DOHH2 (cell line): ENCODE data around the gene PDE3B.

Source experiments
- H3F3A ChIP-seq: fragments of 200-600 bp; sonication (generic), shearing (Covaris generic); 2 replicates; pipeline ENCODE4 v1.6.0; 2016; ENCODE audit warnings: antibody characterized with exemption, mild to moderate bottlenecking; ENCODE audit not compliant: control insufficient read depth, insufficient read depth
- H3K27ac ChIP-seq: fragments of 200-600 bp; sonication (generic); 2 replicates; pipeline ENCODE4 v1.5.1; 2014; ENCODE audit warnings: low read depth, mild to moderate bottlenecking, low read length, moderate library complexity
- H3K27me3 ChIP-seq: fragments of 200-600 bp; sonication (generic); 2 replicates; pipeline ENCODE4 v1.6.1; 2014; ENCODE audit warnings: mild to moderate bottlenecking, low read length, mixed read lengths; ENCODE audit not compliant: control insufficient read depth
- H3K36me3 ChIP-seq: fragments of 200-600 bp; sonication (generic); 2 replicates; pipeline ENCODE4 v1.6.1; 2014; ENCODE audit warnings: mild to moderate bottlenecking, low read length, moderate library complexity, mixed read lengths; ENCODE audit not compliant: control insufficient read depth
- H3K4me1 ChIP-seq: fragments of 200-600 bp; sonication (generic); 2 replicates; pipeline ENCODE4 v1.6.1; 2014; ENCODE audit warnings: mild to moderate bottlenecking, low read length, mixed read lengths; ENCODE audit not compliant: control insufficient read depth
- H3K4me2 ChIP-seq: fragments of 200-600 bp; sonication (generic); 2 replicates; pipeline ENCODE4 v1.6.0; 2014; ENCODE audit warnings: mild to moderate bottlenecking, low read length, moderate library complexity
- H3K4me3 ChIP-seq: fragments of 200-600 bp; sonication (generic); 2 replicates; pipeline ENCODE4 v1.5.1; 2014; ENCODE audit warnings: mild to moderate bottlenecking, low read length, mixed read lengths
- H3K79me2 ChIP-seq: fragments of 200-600 bp; sonication (generic); 2 replicates; pipeline ENCODE4 v1.6.1; 2014; ENCODE audit warnings: mild to moderate bottlenecking, low read length, mixed read lengths; ENCODE audit not compliant: control insufficient read depth
- H3K9me2 ChIP-seq: fragments of 200-600 bp; sonication (generic); replicated peaks from 2 replicates; pipeline ENCODE4 v1.6.1; 2014; ENCODE audit warnings: mild to moderate bottlenecking, low read length, mixed read lengths; ENCODE audit not compliant: control insufficient read depth
- H3K9me3 ChIP-seq: fragments of 200-600 bp; sonication (generic); 2 replicates; pipeline ENCODE4 v1.6.1; 2014; ENCODE audit warnings: antibody characterized with exemption, low read length, mixed read lengths; ENCODE audit not compliant: control insufficient read depth, insufficient read depth
- H4K20me1 ChIP-seq: fragments of 200-600 bp; sonication (generic); 2 replicates; pipeline ENCODE4 v1.6.0; 2014; ENCODE audit warnings: low read depth, mild to moderate bottlenecking, antibody characterized with exemption, low read length, moderate library complexity; ENCODE audit not compliant: control insufficient read depth, insufficient read depth
- EZH2phosphoT487 ChIP-seq: fragments of 200-600 bp; sonication (generic); IDR thresholded peaks from 2 replicates; pipeline ENCODE4 v1.6.1; 2017; ENCODE audit warnings: borderline replicate concordance, mild to moderate bottlenecking, antibody characterized with exemption, low read length, moderate library complexity, mixed read lengths
- TF ChIP-seq, protein P1 (sequence below): fragments of 200-600 bp; sonication (generic); IDR thresholded peaks from one replicate; pipeline ENCODE4 v1.5.1; 2014; ENCODE audit warnings: antibody characterized with exemption, mild to moderate bottlenecking, low read depth, low read length; ENCODE audit not compliant: poor library complexity, severe bottlenecking

The PDE3B gene

DNA sequence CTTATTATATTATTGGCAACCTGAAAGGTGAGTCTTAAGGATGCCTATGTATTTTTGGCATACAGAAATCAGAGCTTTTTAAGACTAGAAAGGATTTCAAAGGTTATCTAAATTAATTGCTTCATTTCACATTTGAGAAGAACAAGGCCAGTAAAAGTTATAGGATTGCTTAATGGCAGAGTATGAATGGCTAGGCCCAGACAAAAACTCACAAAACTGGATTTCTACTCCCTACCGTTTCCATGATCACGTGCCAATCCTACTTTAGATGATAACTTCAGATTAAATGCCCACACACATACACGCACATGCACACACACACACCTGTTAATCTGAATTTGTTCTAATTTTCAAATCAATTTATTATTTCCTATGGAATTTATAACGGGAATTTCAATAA is 1.8 kb upstream of the PDE3B start:
- no peaks in the 10 kb centered on the region for H3K9me3 ChIP-seq
- H3K4me2 ChIP-seq, result no peak overlapping the region
- no peak overlapping the region for H3K27ac ChIP-seq
- no peaks in the 10 kb centered on the region for H3F3A ChIP-seq
- H3K4me3 ChIP-seq, result no peak overlapping the region
- no peak for TF ChIP-seq EZH2phosphoT487
- TF ChIP-seq, protein P1, sequence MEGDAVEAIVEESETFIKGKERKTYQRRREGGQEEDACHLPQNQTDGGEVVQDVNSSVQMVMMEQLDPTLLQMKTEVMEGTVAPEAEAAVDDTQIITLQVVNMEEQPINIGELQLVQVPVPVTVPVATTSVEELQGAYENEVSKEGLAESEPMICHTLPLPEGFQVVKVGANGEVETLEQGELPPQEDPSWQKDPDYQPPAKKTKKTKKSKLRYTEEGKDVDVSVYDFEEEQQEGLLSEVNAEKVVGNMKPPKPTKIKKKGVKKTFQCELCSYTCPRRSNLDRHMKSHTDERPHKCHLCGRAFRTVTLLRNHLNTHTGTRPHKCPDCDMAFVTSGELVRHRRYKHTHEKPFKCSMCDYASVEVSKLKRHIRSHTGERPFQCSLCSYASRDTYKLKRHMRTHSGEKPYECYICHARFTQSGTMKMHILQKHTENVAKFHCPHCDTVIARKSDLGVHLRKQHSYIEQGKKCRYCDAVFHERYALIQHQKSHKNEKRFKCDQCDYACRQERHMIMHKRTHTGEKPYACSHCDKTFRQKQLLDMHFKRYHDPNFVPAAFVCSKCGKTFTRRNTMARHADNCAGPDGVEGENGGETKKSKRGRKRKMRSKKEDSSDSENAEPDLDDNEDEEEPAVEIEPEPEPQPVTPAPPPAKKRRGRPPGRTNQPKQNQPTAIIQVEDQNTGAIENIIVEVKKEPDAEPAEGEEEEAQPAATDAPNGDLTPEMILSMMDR, result no peak
- peaks cover 9% of the 10 kb centered on the region for H3K4me1 ChIP-seq
- H3K27me3 ChIP-seq, result peaks cover 39% of the 10 kb centered on the region
- no peaks in the 10 kb centered on the region for H4K20me1 ChIP-seq
- no peaks in the 10 kb centered on the region for H3K79me2 ChIP-seq
- H3K36me3 ChIP-seq, result no peaks in the 10 kb centered on the region
- no peaks in the 10 kb centered on the region; the same call in 1 of the 2 replicates for H3K9me2 ChIP-seq

GRCh38 chr11:14642453-14642852 is 1.2 kb upstream of the PDE3B start:
- no peaks in the 10 kb centered on the region for H3F3A ChIP-seq
- H4K20me1 ChIP-seq, result no peaks in the 10 kb centered on the region
- H3K36me3 ChIP-seq, result no peaks in the 10 kb centered on the region
- H3K9me3 ChIP-seq, result no peaks in the 10 kb centered on the region
- H3K4me3 ChIP-seq, result no peak overlapping the region
- peaks cover 9% of the 10 kb centered on the region for H3K4me1 ChIP-seq
- peaks cover 36% of the 10 kb centered on the region for H3K27me3 ChIP-seq
- H3K27ac ChIP-seq, result no peak overlapping the region
- no peaks in the 10 kb centered on the region for H3K79me2 ChIP-seq
- TF ChIP-seq, protein P1, result no peak
- no peak for TF ChIP-seq EZH2phosphoT487
- H3K4me2 ChIP-seq, result no peak overlapping the region
- H3K9me2 ChIP-seq, result no peaks in the 10 kb centered on the region

DNA sequence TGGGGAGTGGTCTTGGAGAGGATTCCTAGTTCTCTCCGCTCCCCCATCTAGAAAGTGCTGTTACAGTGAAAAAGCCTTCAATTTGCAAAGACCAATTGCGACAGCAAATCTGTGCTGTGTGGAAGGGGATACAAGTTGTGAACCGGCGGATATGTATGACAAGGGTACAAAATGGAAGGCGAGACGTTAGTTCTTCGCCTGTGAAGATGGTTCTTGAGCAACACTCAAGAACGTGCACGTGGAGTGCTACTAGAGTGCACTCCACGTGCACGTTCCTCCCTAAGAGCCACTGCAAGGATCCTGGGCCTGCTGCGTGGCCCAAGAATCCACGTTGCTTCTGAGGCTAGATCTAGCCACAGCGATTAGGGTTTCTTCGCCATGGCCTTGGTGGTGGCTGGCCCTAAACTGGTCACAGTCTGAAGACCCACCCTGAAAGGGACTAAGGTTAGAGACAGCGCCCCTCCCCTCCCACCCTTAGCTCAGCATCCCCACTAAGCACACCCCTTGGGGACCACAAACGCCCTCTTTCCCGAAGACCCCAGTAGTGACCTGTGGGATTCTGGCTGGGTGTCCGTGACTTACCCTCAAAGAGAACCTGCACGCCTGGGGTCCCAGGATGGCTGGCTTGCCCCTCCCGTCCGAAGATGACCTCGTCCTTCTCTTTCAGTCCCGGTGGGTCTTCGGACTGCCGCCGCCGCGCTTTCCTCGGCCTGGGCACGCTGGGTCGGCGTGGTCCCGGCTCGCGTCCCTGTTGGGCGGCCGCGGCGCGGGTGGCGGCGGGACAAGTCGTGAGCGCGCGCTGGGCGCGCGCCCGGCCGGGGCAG is 519 bp upstream of the PDE3B start:
- no peak overlapping the region for H3K4me2 ChIP-seq
- H3K9me3 ChIP-seq, result no peaks in the 10 kb centered on the region
- H4K20me1 ChIP-seq, result no peaks in the 10 kb centered on the region
- no peaks in the 10 kb centered on the region for H3K79me2 ChIP-seq
- H3K27me3 ChIP-seq, result peaks cover 36% of the 10 kb centered on the region
- no peaks in the 10 kb centered on the region for H3K9me2 ChIP-seq
- H3F3A ChIP-seq, result no peaks in the 10 kb centered on the region
- H3K27ac ChIP-seq, result no peak overlapping the region
- H3K4me1 ChIP-seq, result peaks cover 9% of the 10 kb centered on the region
- H3K36me3 ChIP-seq, result no peaks in the 10 kb centered on the region
- H3K4me3 ChIP-seq, result no peak overlapping the region; the same call in 1 of the 2 replicates
- TF ChIP-seq EZH2phosphoT487, result no peak
- TF ChIP-seq, protein P1, result no peak
